Spleen (tissue), 11 donors: ENCODE data around the gene NLGN1. TPM values are rescaled to one million over a fixed set of nuclear protein-coding genes. Genes with fewer than 3 reads are reported as not detected.
"Not testable (repeated sequence)": the region's sequence is repeated elsewhere in the genome, so short reads cannot be mapped to it uniquely, and the experiment has no call there.

Experiments used
- DNase-seq: peaks from one replicate; pipeline ENCODE4 v3.0.0-alpha.2; 2020
- H3K27ac ChIP-seq, 8 donors: fragments of 200-600 bp; sonication (generic) in 7 of 8; 1 replicate in 4 of 8; 2 replicates in 4 of 8; pipeline versions ENCODE4 v1.5.0 to v1.8.0; 2016 to 2021; ENCODE audit warnings: inconsistent platforms in 4 of 8, mild to moderate bottlenecking in 4 of 8, moderate library complexity in 1 of 8
- H3K27me3 ChIP-seq, 7 donors: fragments of 200-600 bp; sonication (generic) in 6 of 7; replicated peaks in 1 of 7; 1 replicate in 4 of 7; 2 replicates in 3 of 7; pipeline versions ENCODE4 v1.5.0 to v1.8.0; 2016 to 2021; ENCODE audit warnings: inconsistent platforms in 3 of 7, mild to moderate bottlenecking in 1 of 7
- H3K36me3 ChIP-seq, 6 donors: fragments of 200-600 bp; sonication (generic) in 5 of 6; 1 replicate in 4 of 6; 2 replicates in 2 of 6; pipeline versions ENCODE4 v1.5.0 to v1.8.0; 2016 to 2021; ENCODE audit warnings: inconsistent platforms in 2 of 6
- H3K4me1 ChIP-seq, 6 donors: fragments of 200-600 bp; sonication (generic) in 5 of 6; 1 replicate in 3 of 6; 2 replicates in 3 of 6; pipeline versions ENCODE4 v1.5.0 to v1.8.0; 2016 to 2021; ENCODE audit warnings: inconsistent platforms in 3 of 6
- H3K4me3 ChIP-seq, 8 donors: fragments of 200-600 bp; sonication (generic) in 7 of 8; 1 replicate in 4 of 8; 2 replicates in 4 of 8; pipeline versions ENCODE4 v1.5.0 to v1.8.0; 2016 to 2021; ENCODE audit warnings: inconsistent platforms in 4 of 8, mild to moderate bottlenecking in 4 of 8, moderate library complexity in 2 of 8
- H3K9me3 ChIP-seq, 8 donors: fragments of 200-600 bp; sonication (generic) in 7 of 8; 1 replicate in 4 of 8; 2 replicates in 4 of 8; pipeline versions ENCODE4 v1.5.0 to v1.8.0; 2016 to 2021; ENCODE audit warnings: inconsistent platforms in 4 of 8
- CTCF ChIP-seq, 11 experiments: fragments of 200-600 bp in 7 of 11; fragments of 450-650 bp in 4 of 11; sonication (generic) in 4 of 11; IDR thresholded peaks in 8 of 11; conservative IDR thresholded peaks in 3 of 11; 1 replicate in 7 of 11; 2 replicates in 4 of 11; pipeline versions ENCODE4 v1.4.0 to v1.8.0; 2016 to 2021; ENCODE audit warnings: antibody characterized with exemption in 11 of 11, inconsistent platforms in 4 of 11, mild to moderate bottlenecking in 1 of 11
- POLR2A ChIP-seq, 3 donors: fragments of 450-650 bp; IDR thresholded peaks; one replicate each; pipeline ENCODE4 v1.5.1; 2017; ENCODE audit warnings: antibody characterized with exemption in 3 of 3, mild to moderate bottlenecking in 1 of 3
- POLR2AphosphoS5 ChIP-seq, 3 donors: sonication (generic); formaldehyde crosslinking; IDR thresholded peaks; one replicate each; pipeline ENCODE4 v1.5.1; 2017; ENCODE audit warnings: antibody characterized with exemption in 3 of 3
- WGBS, 5 donors: extraction: QIAGEN DNeasy Blood & Tissue Kit in 3 of 5; methylation state at CpG; one replicate each; pipeline versions ENCODE4 v1.1.5 to v1.1.7; 2013 to 2018; 5-methylcytosine and 5-hydroxymethylcytosine counted together
- intact Hi-C: fragments of 100-400 bp; cut with DNase I; formaldehyde crosslinking; loops from one replicate; pipeline ENCODE4 v1.15.0; 2023; ENCODE audit warnings: low total_unique reads
- polyA plus RNA-seq, 3 donors: library from polyadenylated mRNA; stranded (reverse); fragments of 200-250 nt; gene quantifications; one replicate each; pipeline ENCODE4 v1.2.1, GENCODE V29; 2013
- total RNA-seq, 7 donors: library from RNA; depleted of rRNA in 3 of 7; stranded (reverse); fragments of >200 nt in 3 of 7; fragmentation: NEBNext Ultra II Directional in 4 of 7; extraction: Animal tissue kit (Norgen Biotek cat#: 25700) in 4 of 7; gene quantifications; one replicate each; pipeline versions ENCODE4 v1.1.0 to v1.2.1, GENCODE V29; 2016 to 2021
- donor health status: healthy with polysubstance abuse.
- donor health status: DM: no; HTN: no; CAD: no; lungs with moderate emphysema.
- donor health status: DM: no; HTN: no; CAD: no.
- donor health status: Bipolar disorder and iron deficiency.
- donor health status: healthy.
- donor health status: DM: no; HTN: no; CAD: no.
- donor health status: DM: yes; HTN: yes; CAD: no.

The NLGN1 gene
- total and polyA plus RNA-seq, 10 donors, result 0.03 to 0.13 (median 0.03) TPM; not detected in 7

DNA sequence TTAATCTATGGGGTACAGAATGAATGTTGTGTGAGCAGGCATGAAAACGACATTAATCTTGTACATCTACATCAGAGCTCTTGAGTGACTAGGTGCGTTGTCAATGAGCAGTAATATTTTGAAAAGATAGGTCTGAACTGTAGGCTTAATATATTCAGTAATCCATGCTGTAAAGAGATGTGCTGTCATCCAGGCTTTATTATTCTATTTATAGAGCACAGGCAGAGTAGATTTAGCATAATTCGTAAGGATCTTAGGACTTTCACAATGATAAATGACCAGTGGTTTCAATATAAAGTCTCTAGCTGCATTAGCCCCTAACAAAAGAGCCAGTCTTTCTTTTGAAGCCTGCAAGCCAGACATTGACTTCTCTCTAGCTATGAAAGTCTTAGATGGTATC is 43.0 kb downstream of the NLGN1 start:
- Histone ChIP-seq H3K4me3 (no peak overlapping the region), H3K27ac (no peak overlapping the region), H3K9me3 (peaks cover 0 to 2% (median 0%) of the 10 kb centered on the region in 8 donors), H3K36me3 (no peaks in the 10 kb centered on the region), H3K4me1 (no peaks in the 10 kb centered on the region), H3K27me3 (no peaks in the 10 kb centered on the region)
- no peak for DNase-seq
- intact Hi-C loops, result no loop called here
- no peak for TF ChIP-seq CTCF (IDR thresholded peaks at IDR 0.05 in 8 of 11, conservative IDR thresholded peaks at IDR 0.05 in 3 of 11)
- no peak for TF ChIP-seq POLR2AphosphoS5 (IDR thresholded peaks at IDR 0.05)
- no peak for TF ChIP-seq POLR2A (IDR thresholded peaks at IDR 0.05)
- 71 to 92% (median 81%) methylated on average over 3 of the region's 3 CpGs for WGBS, 5 donors

DNA sequence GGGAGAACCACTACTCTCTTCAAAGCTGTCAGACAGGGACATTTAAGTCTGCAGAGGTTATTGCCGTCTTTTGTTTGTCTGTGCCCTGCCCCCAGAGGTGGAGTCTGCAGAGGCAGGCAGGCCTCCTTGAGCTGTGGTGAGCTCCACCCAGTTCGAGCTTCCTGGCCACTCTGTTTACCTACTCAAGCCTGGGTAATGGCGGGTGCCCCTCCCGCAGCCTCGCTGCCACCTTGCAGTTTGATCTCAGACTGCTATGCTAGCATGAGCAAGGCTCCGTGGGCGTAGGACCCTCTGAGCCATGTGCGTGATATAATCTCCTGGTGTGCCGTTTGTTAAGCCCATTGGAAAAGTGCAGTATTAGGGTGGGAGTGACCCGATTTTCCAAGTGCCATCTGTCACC is 54.0 kb downstream of the NLGN1 start:
- H3K27me3 ChIP-seq, DNase-seq, intact Hi-C loops, H3K27ac ChIP-seq, H3K36me3 ChIP-seq, H3K4me3 ChIP-seq, H3K4me1 ChIP-seq: not testable (repeated sequence)
- WGBS, 5 donors, result 87 to 95% (median 91%) methylated on average over 10 of the region's 10 CpGs
- peaks cover 0 to 20% (median 11%) of the 10 kb centered on the region in 8 donors for H3K9me3 ChIP-seq

- DNase-seq, result no peak
- H3K4me1 ChIP-seq, result no peaks in the 10 kb centered on the region
- H3K27ac ChIP-seq, result no peak overlapping the region
- H3K36me3 ChIP-seq, result no peaks in the 10 kb centered on the region
- H3K9me3 ChIP-seq, result no peaks in the 10 kb centered on the region
- 82 to 97% (median 91%) methylated on average over 3 of the region's 3 CpGs for WGBS, 5 donors
- H3K4me3 ChIP-seq, result no peak overlapping the region
- H3K27me3 ChIP-seq, result no peaks in the 10 kb centered on the region
- TF ChIP-seq POLR2AphosphoS5 (IDR thresholded peaks at IDR 0.05) (no peak), CTCF (IDR thresholded peaks at IDR 0.05 in 8 of 11, conservative IDR thresholded peaks at IDR 0.05 in 3 of 11) (no peak), POLR2A (IDR thresholded peaks at IDR 0.05) (no peak)
- intact Hi-C loops, result no loop called here
Observed at GRCh38 chr3:173463250-173463649, 65.7 kb downstream of the NLGN1 start.

DNA sequence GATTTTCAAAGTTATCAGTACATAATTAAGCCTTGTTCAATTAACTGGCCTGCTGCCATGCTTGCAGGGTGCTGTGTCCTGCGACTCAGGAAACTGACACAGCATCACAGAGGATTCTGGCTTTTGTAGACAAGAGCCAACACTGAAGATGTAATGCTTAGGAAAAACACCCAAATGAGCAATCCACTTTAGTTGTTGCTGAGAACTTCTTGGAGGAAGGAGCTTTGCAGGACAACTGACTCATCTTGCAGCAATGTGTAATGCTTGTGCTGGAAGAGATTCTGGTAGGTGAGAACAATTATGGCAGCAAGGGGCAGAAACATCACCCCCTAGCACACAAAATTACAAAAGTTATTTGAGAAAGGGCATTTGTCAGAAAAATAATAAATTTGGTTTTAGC is 67.6 kb downstream of the NLGN1 start:
- H3K36me3 ChIP-seq, result no peaks in the 10 kb centered on the region
- TF ChIP-seq CTCF (IDR thresholded peaks at IDR 0.05 in 8 of 11, conservative IDR thresholded peaks at IDR 0.05 in 3 of 11) (no peak), POLR2AphosphoS5 (IDR thresholded peaks at IDR 0.05) (no peak), POLR2A (IDR thresholded peaks at IDR 0.05) (no peak)
- intact Hi-C loops, result no loop called here
- no peaks in the 10 kb centered on the region for H3K4me1 ChIP-seq
- H3K27me3 ChIP-seq, result no peaks in the 10 kb centered on the region
- 80 to 89% (median 85%) methylated on average over 1 of the region's 1 CpG for WGBS, 5 donors
- H3K4me3 ChIP-seq, result no peak overlapping the region
- H3K27ac ChIP-seq, result no peak overlapping the region
- H3K9me3 ChIP-seq, result no peaks in the 10 kb centered on the region
- DNase-seq, result no peak
